Erythroblast (primary cell): ENCODE data around the gene IL17RC.

ENCODE experiments used
- GATA1 ChIP-seq: IDR thresholded peaks from 2 replicates; pipeline ENCODE4 v1.6.1; 2011; ENCODE audit warnings: low read depth, mild to moderate bottlenecking, control low read depth, low read length, moderate library complexity
- POLR2A ChIP-seq: IDR thresholded peaks from 2 replicates; pipeline ENCODE4 v1.6.1; 2011; ENCODE audit warnings: mild to moderate bottlenecking, low read length

GRCh38 chr3:9914559-9915253, 2.2 kb upstream of the IL17RC start:
- TF ChIP-seq POLR2A (no peak), GATA1 (no peak)
